Trophoblast cell (in vitro differentiated cells and primary cell): ENCODE measurements around the gene LUM.

Experiments
- DNase-seq, 2 donors: peaks; one replicate each; pipeline ENCODE4 v3.0.0-alpha.2; 2016
- H2AFZ ChIP-seq: 2 replicates; pipeline ENCODE4 v1.6.1; 2013; ENCODE audit warnings: low read length, moderate library complexity, mild to moderate bottlenecking; ENCODE audit not compliant: insufficient read depth, poor library complexity
- H2AK5ac ChIP-seq: 2 replicates; pipeline ENCODE4 v1.6.1; 2013; ENCODE audit warnings: mild to moderate bottlenecking, low read length
- H2BK120ac ChIP-seq: 2 replicates; pipeline ENCODE4 v1.6.1; 2013; ENCODE audit warnings: low read length, mild to moderate bottlenecking, moderate library complexity; ENCODE audit not compliant: insufficient read depth, poor library complexity
- H2BK12ac ChIP-seq: 2 replicates; pipeline ENCODE4 v1.6.1; 2013; ENCODE audit warnings: mild to moderate bottlenecking, low read length, moderate library complexity
- H2BK5ac ChIP-seq: 2 replicates; pipeline ENCODE4 v1.6.1; 2013; ENCODE audit warnings: low read length, low read depth, moderate library complexity, mild to moderate bottlenecking; ENCODE audit not compliant: poor library complexity
- H3K14ac ChIP-seq: 2 replicates; pipeline ENCODE4 v1.6.1; 2013; ENCODE audit warnings: mild to moderate bottlenecking, low read length
- H3K18ac ChIP-seq: 2 replicates; pipeline ENCODE4 v1.6.1; 2013; ENCODE audit warnings: mild to moderate bottlenecking, low read length
- H3K23ac ChIP-seq: 2 replicates; pipeline ENCODE4 v1.6.1; 2013; ENCODE audit warnings: low read length
- H3K27ac ChIP-seq: 2 replicates; pipeline ENCODE4 v1.5.1; 2013; ENCODE audit warnings: low read depth, mild to moderate bottlenecking, inconsistent platforms, low read length, moderate library complexity
- H3K27me3 ChIP-seq: 2 replicates; pipeline ENCODE4 v1.6.1; 2013; ENCODE audit warnings: inconsistent platforms, mild to moderate bottlenecking, low read length, moderate library complexity; ENCODE audit not compliant: insufficient read depth
- H3K36me3 ChIP-seq, 2 experiments: 1 replicate in 1 of 2; 2 replicates in 1 of 2; pipeline ENCODE4 v1.6.1; 2013; ENCODE audit warnings: low read length in 2 of 2, mild to moderate bottlenecking in 2 of 2, moderate library complexity in 1 of 2; ENCODE audit not compliant: insufficient read depth in 2 of 2, control insufficient read depth in 1 of 2
- H3K4ac ChIP-seq: 2 replicates; pipeline ENCODE4 v1.6.1; 2013; ENCODE audit warnings: low read depth, mild to moderate bottlenecking, low read length, moderate library complexity
- H3K4me1 ChIP-seq, 2 experiments: 1 replicate in 1 of 2; 2 replicates in 1 of 2; pipeline ENCODE4 v1.6.1; 2013; ENCODE audit warnings: low read length in 2 of 2, mild to moderate bottlenecking in 2 of 2, moderate library complexity in 1 of 2; ENCODE audit not compliant: insufficient read depth in 2 of 2, control insufficient read depth in 1 of 2
- H3K4me2 ChIP-seq: 2 replicates; pipeline ENCODE4 v1.6.1; 2013; ENCODE audit warnings: inconsistent platforms, mild to moderate bottlenecking, low read length, moderate library complexity
- H3K4me3 ChIP-seq: 2 replicates; pipeline ENCODE4 v1.5.1; 2013; ENCODE audit warnings: mild to moderate bottlenecking, low read depth, low read length, inconsistent platforms
- H3K79me1 ChIP-seq: one replicate; pipeline ENCODE4 v1.6.1; 2013; ENCODE audit warnings: low read length
- H3K79me2 ChIP-seq: 2 replicates; pipeline ENCODE4 v1.6.1; 2013; ENCODE audit warnings: low read length, mild to moderate bottlenecking; ENCODE audit not compliant: control insufficient read depth, insufficient read depth, poor library complexity
- H3K9ac ChIP-seq: 2 replicates; pipeline ENCODE4 v1.6.1; 2013; ENCODE audit warnings: mild to moderate bottlenecking, low read length
- H3K9me3 ChIP-seq: 2 replicates; pipeline ENCODE4 v1.6.1; 2013; ENCODE audit warnings: low read depth, mild to moderate bottlenecking, control low read depth, inconsistent platforms, low read length; ENCODE audit not compliant: insufficient read depth
- H4K12ac ChIP-seq: 2 replicates; pipeline ENCODE4 v1.6.1; 2013; ENCODE audit warnings: low read depth, mild to moderate bottlenecking, low read length, moderate library complexity
- H4K8ac ChIP-seq: 2 replicates; pipeline ENCODE4 v1.6.1; 2013; ENCODE audit warnings: low read depth, mild to moderate bottlenecking, low read length, moderate library complexity
- H4K91ac ChIP-seq: one replicate; pipeline ENCODE4 v1.6.1; 2013; ENCODE audit warnings: low read depth, mild to moderate bottlenecking, low read length, moderate library complexity
- WGBS: extraction: QIAGEN DNeasy Blood & Tissue Kit; methylation state at CpG from one replicate; pipeline ENCODE4 v1.1.7; 2013; ENCODE audit warnings: missing lambda C conversion rate; ENCODE audit not compliant: insufficient read length, insufficient coverage; ENCODE audit errors: extremely low coverage; 5-methylcytosine and 5-hydroxymethylcytosine counted together

The LUM gene

GRCh38 chr12:91056488-91056887, 54.8 kb downstream of the LUM start:
- H2BK120ac ChIP-seq, result no peak overlapping the region
- DNase-seq, result no peak
- H3K4me3 ChIP-seq, result no peak overlapping the region
- no peak overlapping the region for H3K23ac ChIP-seq
- WGBS, result no CpG with 5 or more reads among the region's 2 CpGs
- H3K79me1 ChIP-seq, result no peaks in the 10 kb centered on the region
- no peak overlapping the region for H3K27ac ChIP-seq
- H3K9me3 ChIP-seq, result no peaks in the 10 kb centered on the region
- H3K4me1 ChIP-seq, result no peaks in the 10 kb centered on the region
- H4K12ac ChIP-seq, result no peak overlapping the region
- no peaks in the 10 kb centered on the region for H3K36me3 ChIP-seq
- no peak overlapping the region for H4K91ac ChIP-seq
- H3K4me2 ChIP-seq, result no peak overlapping the region
- no peak overlapping the region for H3K18ac ChIP-seq
- H2BK12ac ChIP-seq, result no peak overlapping the region
- H3K27me3 ChIP-seq, result no peaks in the 10 kb centered on the region
- no peak overlapping the region for H3K9ac ChIP-seq
- H2BK5ac ChIP-seq, result no peak overlapping the region
- no peak overlapping the region for H2AFZ ChIP-seq
- H3K79me2 ChIP-seq, result no peaks in the 10 kb centered on the region
- H3K14ac ChIP-seq, result no peak overlapping the region
- H4K8ac ChIP-seq, result no peak overlapping the region
- no peak overlapping the region for H3K4ac ChIP-seq
- H2AK5ac ChIP-seq, result no peak overlapping the region

GRCh38 chr12:91055976-91056375, 55.3 kb downstream of the LUM start:
- no peak overlapping the region for H3K27ac ChIP-seq
- no peak overlapping the region for H2AK5ac ChIP-seq
- no peak overlapping the region for H3K18ac ChIP-seq
- no peaks in the 10 kb centered on the region for H3K9me3 ChIP-seq
- WGBS, result no CpG with 5 or more reads among the region's 1 CpG
- H4K91ac ChIP-seq, result no peak overlapping the region
- H4K12ac ChIP-seq, result no peak overlapping the region
- H3K14ac ChIP-seq, result no peak overlapping the region
- no peak overlapping the region for H2BK120ac ChIP-seq
- no peaks in the 10 kb centered on the region for H3K36me3 ChIP-seq
- no peak overlapping the region for H3K9ac ChIP-seq
- no peak overlapping the region for H3K4ac ChIP-seq
- H3K79me2 ChIP-seq, result no peaks in the 10 kb centered on the region
- no peaks in the 10 kb centered on the region for H3K4me1 ChIP-seq
- H3K4me3 ChIP-seq, result no peak overlapping the region
- peak in 1 of 2 donors; percentile 10 for DNase-seq
- H4K8ac ChIP-seq, result no peak overlapping the region
- no peaks in the 10 kb centered on the region for H3K27me3 ChIP-seq
- no peaks in the 10 kb centered on the region for H3K79me1 ChIP-seq
- H3K4me2 ChIP-seq, result no peak overlapping the region
- H2BK12ac ChIP-seq, result no peak overlapping the region
- no peak overlapping the region for H3K23ac ChIP-seq
- H2AFZ ChIP-seq, result no peak overlapping the region
- H2BK5ac ChIP-seq, result no peak overlapping the region

- DNase-seq, result peak in 1 of 2 donors; percentile 10
- WGBS, result no CpG with 5 or more reads among the region's 4 CpGs
- no peak overlapping the region for H3K4me2 ChIP-seq
- H3K79me2 ChIP-seq, result no peaks in the 10 kb centered on the region
- no peak overlapping the region for H2BK12ac ChIP-seq
- no peak overlapping the region for H4K8ac ChIP-seq
- no peak overlapping the region for H3K23ac ChIP-seq
- H4K91ac ChIP-seq, result no peak overlapping the region
- no peaks in the 10 kb centered on the region for H3K36me3 ChIP-seq
- no peak overlapping the region for H3K18ac ChIP-seq
- H3K9me3 ChIP-seq, result no peaks in the 10 kb centered on the region
- H3K27ac ChIP-seq, result no peak overlapping the region
- no peak overlapping the region for H3K9ac ChIP-seq
- H2BK120ac ChIP-seq, result no peak overlapping the region
- no peak overlapping the region for H3K4me3 ChIP-seq
- H3K79me1 ChIP-seq, result no peaks in the 10 kb centered on the region
- H3K4ac ChIP-seq, result no peak overlapping the region
- no peak overlapping the region for H3K14ac ChIP-seq
- no peak overlapping the region for H4K12ac ChIP-seq
- H2AK5ac ChIP-seq, result no peak overlapping the region
- H3K27me3 ChIP-seq, result no peaks in the 10 kb centered on the region
- H3K4me1 ChIP-seq, result no peaks in the 10 kb centered on the region
- H2BK5ac ChIP-seq, result no peak overlapping the region
- no peak overlapping the region for H2AFZ ChIP-seq
These were observed 57.2 kb downstream of the LUM start for GRCh38 chr12:91053951-91054715.
